HEK293T (cell line): ENCODE data around the gene TET3.

Experiments used
- CTCF ChIA-PET: fragments of 350-600 bp; formaldehyde crosslinking; extraction: SDS; loops from one replicate; lab custom pipeline; 2021; ENCODE audit warnings: antibody characterized with exemption, inconsistent platforms; lab: Yijun Ruan, JAX
- POLR2A ChIA-PET: fragments of 350-600 bp; formaldehyde crosslinking; extraction: SDS; loops from one replicate; lab custom pipeline; 2020; ENCODE audit warnings: antibody characterized with exemption, inconsistent platforms; lab: Yijun Ruan, JAX
- DNase-seq: peaks from one replicate; pipeline ENCODE4 v3.0.0; 2012; ENCODE audit warnings: mixed read lengths; ENCODE audit errors: extremely low spot score
- ARNT ChIP-seq: fragments of 450-650 bp; IDR thresholded peaks from 2 replicates; pipeline ENCODE4 v1.6.1; 2017; ENCODE audit warnings: mild to moderate bottlenecking
- BHLHE40 ChIP-seq: fragments of 450-650 bp; IDR thresholded peaks from 2 replicates; pipeline ENCODE4 v1.6.1; 2016; ENCODE audit warnings: mild to moderate bottlenecking, moderate library complexity, borderline replicate concordance
- CTBP1 ChIP-seq: fragments of 450-650 bp; IDR thresholded peaks from 2 replicates; pipeline ENCODE4 v1.6.1; 2016; ENCODE audit warnings: borderline replicate concordance
- ELF4 ChIP-seq: fragments of 450-650 bp; IDR thresholded peaks from 2 replicates; pipeline ENCODE4 v1.6.1; 2017; ENCODE audit warnings: antibody characterized with exemption
- FOXA1 ChIP-seq: fragments of 450-650 bp; IDR thresholded peaks from 2 replicates; pipeline ENCODE4 v1.6.1; 2016; ENCODE audit warnings: mild to moderate bottlenecking
- FOXK2 ChIP-seq: fragments of 450-650 bp; IDR thresholded peaks from 2 replicates; pipeline ENCODE4 v1.6.1; 2016; ENCODE audit warnings: mild to moderate bottlenecking
- FOXM1 ChIP-seq: fragments of 450-650 bp; IDR thresholded peaks from 2 replicates; pipeline ENCODE4 v1.6.1; 2017; ENCODE audit warnings: mild to moderate bottlenecking, borderline replicate concordance
- HDGF ChIP-seq: fragments of 450-650 bp; IDR thresholded peaks from 2 replicates; pipeline ENCODE4 v1.6.1; 2017; ENCODE audit warnings: antibody characterized with exemption, borderline replicate concordance
- L3MBTL2 ChIP-seq: fragments of 450-650 bp; conservative IDR thresholded peaks from 2 replicates; pipeline ENCODE4 v1.6.1; 2016; ENCODE audit warnings: mild to moderate bottlenecking
- LEF1 ChIP-seq: fragments of 450-650 bp; IDR thresholded peaks from 2 replicates; pipeline ENCODE4 v1.6.1; 2017; ENCODE audit warnings: mild to moderate bottlenecking, borderline replicate concordance
- NFRKB ChIP-seq: fragments of 450-650 bp; IDR thresholded peaks from 2 replicates; pipeline ENCODE4 v1.6.1; 2016; ENCODE audit warnings: mild to moderate bottlenecking, moderate library complexity
- PKNOX1 ChIP-seq: fragments of 450-650 bp; IDR thresholded peaks from 2 replicates; pipeline ENCODE4 v1.6.1; 2016
- SP1 ChIP-seq: fragments of 450-650 bp; IDR thresholded peaks from 2 replicates; pipeline ENCODE4 v1.6.1; 2017
- SUZ12 ChIP-seq: fragments of 450-650 bp; IDR thresholded peaks from 2 replicates; pipeline ENCODE4 v1.6.1; 2016; ENCODE audit warnings: mild to moderate bottlenecking
- TARDBP ChIP-seq: fragments of 450-650 bp; IDR thresholded peaks from 2 replicates; pipeline ENCODE4 v1.6.1; 2016
- ZNF384 ChIP-seq: fragments of 450-650 bp; IDR thresholded peaks from 2 replicates; pipeline ENCODE4 v1.6.1; 2016

TET3 gene

GRCh38 chr2:74008761-74009395 is 24.2 kb downstream of the TET3 start:
- TF ChIP-seq L3MBTL2 (no peak), PKNOX1 (no peak), NFRKB (no peak), FOXM1 (no peak), BHLHE40 (no peak), TARDBP (no peak), CTBP1 (no peak), SP1 (no peak), HDGF (no peak), ELF4 (no peak), LEF1 (no peak), ZNF384 (no peak), FOXA1 (no peak), FOXK2 (no peak), SUZ12 (no peak)
- ChIA-PET CTCF (interaction anchor here (0.6 to 0.7 kb wide), 2 partner anchors 98 to 181 kb away, joined by 3 read pairs; no protein-coding TSS in a partner anchor), POLR2A (interaction anchor here (1.3 kb wide), 1 partner anchor 8 kb away, joined by 3 read pairs; no protein-coding TSS in a partner anchor)
- no peak for DNase-seq

GRCh38 chr2:74009577-74009976 is 24.9 kb downstream of the TET3 start:
- DNase-seq, result no peak
- ChIA-PET POLR2A (no interaction called here), CTCF (no interaction called here)
- TF ChIP-seq BHLHE40 (no peak), FOXK2 (no peak), ARNT (no peak), SP1 (no peak), HDGF (no peak), LEF1 (no peak), ZNF384 (no peak), FOXM1 (no peak), ELF4 (no peak), CTBP1 (no peak), FOXA1 (no peak), L3MBTL2 (no peak), PKNOX1 (no peak), SUZ12 (no peak), NFRKB (no peak), TARDBP (no peak)

GRCh38 chr2:74010087-74010541 is 25.4 kb downstream of the TET3 start:
- no peak for TF ChIP-seq ARNT
- TF ChIP-seq FOXA1, result no peak
- no peak for TF ChIP-seq PKNOX1
- TF ChIP-seq HDGF, result no peak
- TF ChIP-seq ZNF384, result no peak
- no peak for TF ChIP-seq FOXK2
- TF ChIP-seq SP1, result no peak
- no peak for TF ChIP-seq LEF1
- TF ChIP-seq NFRKB, result no peak
- no peak for TF ChIP-seq FOXM1
- TF ChIP-seq SUZ12, result no peak
- no peak for DNase-seq
- ChIA-PET POLR2A (no interaction called here), CTCF (no interaction called here)

GRCh38 chr2:74011246-74011645 is 26.5 kb downstream of the TET3 start:
- TF ChIP-seq SUZ12 (no peak), HDGF (no peak), LEF1 (no peak), ELF4 (no peak), FOXM1 (no peak), FOXA1 (no peak), L3MBTL2 (no peak), CTBP1 (no peak), FOXK2 (no peak), ARNT (no peak), ZNF384 (no peak)
- CTCF ChIA-PET, result no interaction called here
- DNase-seq, result no peak
- POLR2A ChIA-PET, result no interaction called here

GRCh38 chr2:74014813-74015212 is 30.1 kb downstream of the TET3 start:
- no peak for DNase-seq
- ChIA-PET CTCF (no interaction called here), POLR2A (no interaction called here)
- TF ChIP-seq ELF4 (no peak), L3MBTL2 (no peak), HDGF (no peak)

- ChIA-PET CTCF (no interaction called here), POLR2A (interaction anchor here (0.9 kb wide), 1 partner anchor 9 kb away, joined by 3 read pairs; no protein-coding TSS in a partner anchor)
- TF ChIP-seq NFRKB (no peak), PKNOX1 (no peak), FOXA1 (no peak), FOXM1 (no peak), CTBP1 (no peak), L3MBTL2 (no peak)
These were observed 32.5 kb downstream of the TET3 start for GRCh38 chr2:74017223-74017622.

More at GRCh38 chr2:74017223-74017622, 32.5 kb downstream of the TET3 start:
- DNase-seq, result no peak
